GM23248 (cell line): Measurements from ENCODE around the gene BTG1.

Experiments used
- EZH2 ChIP-seq: fragments of 200-600 bp; sonication (generic); IDR thresholded peaks from 2 replicates; pipeline ENCODE4 v1.6.1; 2018; ENCODE audit warnings: antibody characterized with exemption, mild to moderate bottlenecking; ENCODE audit not compliant: insufficient read depth, poor library complexity, severe bottlenecking
- EZH2phosphoT487 ChIP-seq: fragments of 200-600 bp; sonication (generic); IDR thresholded peaks from 2 replicates; pipeline ENCODE4 v1.6.1; 2018; ENCODE audit warnings: antibody characterized with exemption, moderate library complexity, mild to moderate bottlenecking, low read depth; ENCODE audit not compliant: insufficient read depth

DNA sequence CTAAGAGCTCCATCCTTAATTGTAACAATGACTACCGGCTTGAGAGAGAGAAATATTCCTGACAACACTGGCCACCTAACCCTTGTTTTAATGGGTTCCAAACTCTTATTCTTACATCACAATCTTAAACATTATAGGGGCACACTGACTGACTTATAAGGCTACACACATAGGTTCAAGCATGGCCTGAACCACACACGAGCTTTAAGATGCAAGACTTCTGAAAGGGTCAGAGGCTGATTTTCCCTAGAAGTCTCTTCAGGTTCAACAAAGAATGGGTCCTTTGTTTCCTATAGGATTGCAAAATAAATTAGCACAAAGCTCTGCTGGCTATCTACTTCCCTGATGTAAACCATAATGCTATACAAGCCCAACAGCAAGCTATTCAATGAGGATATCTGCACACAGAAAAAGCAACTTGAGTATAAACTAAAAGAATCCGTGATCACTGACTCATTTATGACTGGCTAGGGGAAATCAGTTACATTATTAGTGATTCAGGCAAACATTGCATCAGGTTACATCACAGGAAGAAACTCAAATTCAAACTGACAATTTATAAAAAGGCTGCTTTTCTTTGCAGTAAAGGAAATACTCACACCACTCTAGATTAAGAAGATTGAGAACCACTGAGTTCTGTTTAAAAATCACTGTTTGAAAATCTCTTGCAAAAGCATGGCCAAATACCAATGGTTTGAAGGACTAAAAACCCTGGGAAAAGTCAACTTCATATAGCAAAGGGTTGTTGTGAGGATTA, 8.5 kb downstream of the BTG1 start:
- TF ChIP-seq EZH2: no peak
- no peak for TF ChIP-seq EZH2phosphoT487
